Effector memory CD4-positive, alpha-beta T cell (primary cell): ENCODE measurements around the gene CUEDC1.

Experiments used
- DNase-seq, 3 donors: peaks; one replicate each; pipeline ENCODE4 v3.0.0-alpha.2; 2020
- H3K27ac ChIP-seq: 2 replicates; pipeline ENCODE4 v1.7.0; 2013; ENCODE audit warnings: mild to moderate bottlenecking, low read length, moderate library complexity; ENCODE audit not compliant: insufficient read depth, poor library complexity, severe bottlenecking
- H3K27me3 ChIP-seq: replicated peaks from 2 replicates; pipeline ENCODE4 v1.7.0; 2013; ENCODE audit warnings: mild to moderate bottlenecking, low read length; ENCODE audit not compliant: insufficient read depth, control insufficient read depth, poor library complexity, severe bottlenecking
- H3K36me3 ChIP-seq: 2 replicates; pipeline ENCODE4 v1.7.0; 2013; ENCODE audit warnings: mild to moderate bottlenecking, low read length, moderate library complexity; ENCODE audit not compliant: control insufficient read depth, insufficient read depth
- H3K4me1 ChIP-seq: 2 replicates; pipeline ENCODE4 v1.7.0; 2013; ENCODE audit warnings: low read length, mild to moderate bottlenecking; ENCODE audit not compliant: control insufficient read depth, insufficient read depth, poor library complexity, severe bottlenecking
- H3K4me3 ChIP-seq: 2 replicates; pipeline ENCODE4 v1.7.0; 2013; ENCODE audit warnings: low read length, low read depth, mild to moderate bottlenecking; ENCODE audit not compliant: insufficient read depth, poor library complexity, severe bottlenecking
- H3K9me3 ChIP-seq: 2 replicates; pipeline ENCODE4 v1.7.0; 2013; ENCODE audit warnings: mild to moderate bottlenecking, low read length, moderate library complexity; ENCODE audit not compliant: control insufficient read depth

The CUEDC1 gene

DNA sequence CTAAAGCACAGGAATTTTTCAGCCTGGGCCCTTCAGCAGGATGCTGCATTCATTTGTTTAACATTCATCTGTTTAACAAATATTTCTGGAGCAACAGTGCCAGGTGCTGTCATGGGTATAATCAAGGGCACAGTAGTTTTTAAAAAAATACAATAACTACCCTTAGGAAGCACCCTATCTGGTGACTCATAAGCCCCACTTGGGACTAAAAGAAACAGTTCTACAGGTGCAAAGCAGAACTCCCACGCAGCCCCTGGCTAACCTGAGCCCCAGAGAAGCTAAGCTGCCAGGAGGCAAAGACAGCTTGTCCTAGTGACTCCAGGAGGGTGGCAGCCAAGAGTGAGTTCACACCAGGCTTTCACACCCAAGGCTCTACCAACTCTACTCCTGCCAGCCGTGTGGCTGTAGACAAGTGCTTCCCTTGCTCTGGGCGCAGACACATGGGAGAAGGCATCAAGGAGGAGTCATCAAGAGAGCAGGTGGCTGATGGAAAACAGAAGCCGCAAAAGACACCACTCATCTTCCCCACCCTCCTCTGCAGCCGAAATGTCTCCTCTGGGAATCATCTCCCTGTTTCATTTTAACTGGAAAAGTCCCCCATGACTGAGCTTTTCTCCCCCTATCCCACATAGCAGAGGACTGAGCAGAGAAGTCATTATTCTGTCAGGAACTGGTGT is 14.4 kb downstream of the CUEDC1 start:
- Histone ChIP-seq H3K4me1 (no peaks in the 10 kb centered on the region), H3K9me3 (no peaks in the 10 kb centered on the region), H3K27ac (no peak overlapping the region), H3K27me3 (no peaks in the 10 kb centered on the region), H3K36me3 (no peaks in the 10 kb centered on the region), H3K4me3 (no peak overlapping the region)
- DNase-seq: no peak

DNA sequence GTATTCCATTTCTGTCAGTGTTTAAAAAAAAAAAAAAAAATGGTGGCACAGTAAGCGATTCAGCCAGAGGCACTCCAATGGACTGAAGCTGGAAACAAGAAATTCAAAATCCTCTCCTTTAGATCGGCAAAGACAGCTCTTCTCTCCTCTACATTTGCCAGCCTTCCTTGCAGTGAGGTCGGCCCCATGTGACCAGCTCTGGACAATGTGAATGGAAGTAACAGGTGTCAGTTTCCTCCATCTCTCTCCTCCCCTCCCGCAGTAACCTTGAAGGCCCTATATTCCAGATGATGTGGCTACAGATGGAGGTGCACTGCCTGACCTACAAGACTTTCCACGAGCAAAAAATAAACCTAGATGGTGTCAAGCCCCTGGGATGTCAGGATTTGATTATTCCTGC is 15.0 kb downstream of the CUEDC1 start:
- no peak overlapping the region for H3K4me3 ChIP-seq
- H3K27ac ChIP-seq: no peak overlapping the region
- DNase-seq: no peak
- H3K4me1 ChIP-seq: no peaks in the 10 kb centered on the region
- H3K36me3 ChIP-seq: no peaks in the 10 kb centered on the region
- H3K9me3 ChIP-seq: no peaks in the 10 kb centered on the region
- H3K27me3 ChIP-seq: no peaks in the 10 kb centered on the region

DNA sequence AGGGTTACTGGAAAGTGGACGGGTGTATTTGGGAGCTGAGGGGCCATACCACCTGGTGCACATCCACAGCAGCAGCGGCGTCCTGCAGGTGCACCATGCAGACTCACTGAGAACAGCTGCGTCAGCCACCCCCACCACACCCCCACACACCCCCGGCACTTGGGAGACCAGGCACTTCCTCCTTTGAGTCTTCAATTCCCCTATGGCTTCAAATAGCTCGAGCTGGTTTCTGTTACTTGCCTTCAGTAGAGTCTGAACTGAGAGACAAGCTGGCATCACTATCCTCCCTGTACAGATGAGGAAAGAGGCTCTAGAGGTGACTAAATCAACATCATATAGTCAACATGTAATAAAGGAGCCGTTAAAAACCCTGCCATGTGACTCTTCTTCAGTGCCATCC is 15.4 kb downstream of the CUEDC1 start:
- Histone ChIP-seq H3K27ac (no peak overlapping the region), H3K4me3 (no peak overlapping the region), H3K4me1 (no peaks in the 10 kb centered on the region), H3K36me3 (no peaks in the 10 kb centered on the region), H3K9me3 (no peaks in the 10 kb centered on the region), H3K27me3 (no peaks in the 10 kb centered on the region)
- DNase-seq: no peak

DNA sequence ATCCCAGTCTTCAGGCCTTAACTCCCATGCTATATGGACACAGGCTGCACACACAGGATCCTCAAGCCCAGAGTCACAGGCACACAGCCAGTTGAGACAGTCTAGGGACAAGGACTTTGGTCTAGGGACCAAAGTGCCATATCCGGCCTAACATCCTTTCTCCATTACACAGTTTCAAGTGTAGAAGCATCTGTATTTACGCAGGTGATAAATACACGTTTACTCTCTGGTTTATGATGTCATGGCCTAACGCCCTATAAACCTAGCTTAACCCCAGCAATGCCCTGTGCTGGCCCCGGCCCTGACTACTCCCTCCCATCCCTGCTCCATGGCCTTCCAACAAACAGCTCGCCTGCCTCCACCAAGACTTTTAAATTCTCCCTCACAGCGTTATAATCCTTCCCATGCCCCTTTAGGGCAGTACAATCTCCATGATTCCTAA is 17.1 kb downstream of the CUEDC1 start:
- no peaks in the 10 kb centered on the region for H3K9me3 ChIP-seq
- no peak overlapping the region for H3K4me3 ChIP-seq
- no peaks in the 10 kb centered on the region for H3K4me1 ChIP-seq
- no peaks in the 10 kb centered on the region for H3K27me3 ChIP-seq
- DNase-seq: no peak
- no peaks in the 10 kb centered on the region for H3K36me3 ChIP-seq
- no peak overlapping the region for H3K27ac ChIP-seq

DNA sequence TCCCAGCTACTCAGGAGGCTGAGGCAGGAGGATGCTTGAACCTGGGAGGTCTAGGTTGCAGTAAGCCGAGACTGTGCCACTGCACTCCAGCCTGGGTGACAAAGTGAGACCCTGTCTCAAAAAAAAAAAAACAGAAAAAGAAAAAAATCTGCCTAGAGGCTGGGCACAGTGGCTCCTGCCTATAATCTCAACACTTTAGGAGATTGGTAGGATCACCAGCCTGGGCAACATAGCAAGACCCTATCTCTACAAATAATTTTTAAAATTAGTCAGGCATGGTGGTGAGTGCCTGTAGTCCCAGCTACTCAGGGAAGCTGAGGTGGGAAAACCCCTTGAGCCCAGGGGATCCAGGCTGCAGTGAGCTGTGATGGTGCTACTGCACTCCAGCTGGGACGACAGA is 17.7 kb downstream of the CUEDC1 start:
- DNase-seq: no peak
- Histone ChIP-seq H3K4me3 (no peak overlapping the region), H3K4me1 (no peaks in the 10 kb centered on the region), H3K27me3 (no peaks in the 10 kb centered on the region), H3K36me3 (no peaks in the 10 kb centered on the region), H3K9me3 (no peaks in the 10 kb centered on the region), H3K27ac (no peak overlapping the region)

DNA sequence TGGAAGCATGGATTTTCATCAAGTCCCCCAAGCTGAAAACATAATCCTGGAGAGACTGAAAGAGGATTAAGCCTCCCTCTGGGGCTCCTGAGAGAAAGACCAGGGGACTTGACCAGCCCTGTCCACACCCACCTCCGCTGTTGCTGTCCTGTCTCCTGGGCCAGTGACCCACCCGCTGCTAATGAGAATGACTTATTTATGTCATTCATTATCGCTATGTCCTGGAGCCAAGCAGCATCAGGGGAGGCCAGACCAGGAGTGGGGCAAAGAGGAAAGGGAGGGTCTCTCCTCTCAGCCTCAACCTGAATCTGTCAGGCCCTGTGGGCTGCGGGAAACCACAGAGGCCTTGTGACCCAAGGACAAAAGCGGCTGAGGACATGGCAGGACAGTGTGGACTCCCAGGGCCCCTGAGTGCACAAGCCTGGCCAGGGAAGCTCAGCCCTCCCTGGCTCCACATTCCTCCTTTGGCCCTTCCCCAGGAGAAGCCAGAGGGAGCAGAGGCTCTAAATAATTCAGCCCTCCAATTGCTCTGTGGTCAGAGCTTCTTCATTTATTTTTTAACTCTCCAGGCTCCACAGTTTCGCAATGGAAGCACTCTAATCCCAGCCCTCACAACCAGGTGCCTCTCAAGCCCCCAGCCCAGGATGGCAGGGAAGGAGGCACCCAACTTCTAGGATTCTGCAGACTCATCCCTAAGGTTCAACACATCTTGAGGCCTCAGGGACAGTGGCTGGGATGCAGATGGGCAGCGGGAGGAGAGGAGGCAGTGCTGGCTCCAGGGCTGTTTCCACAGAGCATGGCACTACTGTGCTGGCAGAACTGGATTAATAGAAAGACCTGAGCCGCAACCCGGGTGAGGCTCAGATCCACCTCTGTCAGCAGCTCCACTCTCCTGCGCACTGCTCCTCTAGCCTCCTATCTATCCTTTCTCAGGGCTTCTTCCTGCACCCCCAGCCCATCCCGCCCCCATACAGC is 19.1 kb downstream of the CUEDC1 start:
- DNase-seq: no peak
- no peak overlapping the region for H3K27ac ChIP-seq

DNA sequence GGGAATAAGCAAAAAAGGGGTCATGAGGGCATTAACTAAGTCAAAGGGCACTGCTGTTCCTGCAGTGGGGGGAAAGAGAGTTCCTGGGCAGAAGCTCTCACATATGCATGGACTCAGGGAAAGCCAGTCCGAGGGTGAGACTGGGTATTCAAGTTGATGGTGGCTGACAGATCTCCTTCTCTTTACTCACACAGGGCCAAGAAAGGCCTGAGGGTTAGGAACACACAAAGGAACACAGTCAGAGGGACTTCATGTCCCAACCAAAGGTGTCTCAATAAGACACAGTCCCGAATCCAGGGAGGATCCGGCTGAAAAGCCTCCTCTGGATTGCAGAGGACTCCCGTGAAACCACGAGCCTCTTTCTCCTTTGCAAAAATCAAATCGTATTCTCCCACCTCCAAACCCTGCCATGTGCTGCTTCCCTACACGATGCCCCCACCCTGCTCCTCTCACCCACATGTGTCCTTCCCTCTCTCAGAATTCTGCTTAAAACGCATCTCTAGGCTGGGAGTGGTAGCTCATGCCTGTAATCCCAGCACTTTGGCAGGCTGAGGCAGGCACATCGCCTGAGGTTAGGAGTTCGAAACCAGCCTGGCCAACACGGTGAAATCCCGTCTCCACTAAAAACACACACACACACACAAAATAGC is 23.6 kb downstream of the CUEDC1 start:
- no peaks in the 10 kb centered on the region for H3K4me1 ChIP-seq
- DNase-seq: no peak
- H3K4me3 ChIP-seq: no peak overlapping the region
- H3K9me3 ChIP-seq: no peaks in the 10 kb centered on the region
- H3K27ac ChIP-seq: no peak overlapping the region
- H3K36me3 ChIP-seq: no peaks in the 10 kb centered on the region
- no peaks in the 10 kb centered on the region for H3K27me3 ChIP-seq

More for the DNA sequence above, 19.1 kb downstream of the CUEDC1 start:
- H3K4me1 ChIP-seq: no peaks in the 10 kb centered on the region
- H3K9me3 ChIP-seq: no peaks in the 10 kb centered on the region
- H3K4me3 ChIP-seq: no peak overlapping the region
- no peaks in the 10 kb centered on the region for H3K27me3 ChIP-seq
- H3K36me3 ChIP-seq: no peaks in the 10 kb centered on the region

DNA sequence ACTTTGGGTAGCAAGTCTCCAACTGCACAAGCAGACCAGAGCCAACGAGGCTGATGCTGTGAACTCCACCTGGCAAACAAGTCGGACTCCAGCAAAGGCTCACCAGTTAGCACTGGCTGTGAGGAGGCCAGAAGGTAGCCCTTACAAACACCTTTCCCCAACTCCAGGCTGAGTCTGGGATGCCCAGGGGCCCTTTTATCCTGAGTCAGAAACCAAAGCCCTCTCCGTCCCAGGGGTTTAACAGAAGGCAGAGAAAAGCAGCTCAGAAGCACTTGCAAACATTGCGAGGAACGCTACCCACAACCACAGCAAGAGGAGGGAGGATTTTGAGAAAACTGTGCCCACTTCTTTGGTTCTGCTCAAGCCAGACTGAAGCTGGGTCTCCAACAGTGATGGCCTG is 25.0 kb downstream of the CUEDC1 start:
- no peaks in the 10 kb centered on the region for H3K27me3 ChIP-seq

DNA sequence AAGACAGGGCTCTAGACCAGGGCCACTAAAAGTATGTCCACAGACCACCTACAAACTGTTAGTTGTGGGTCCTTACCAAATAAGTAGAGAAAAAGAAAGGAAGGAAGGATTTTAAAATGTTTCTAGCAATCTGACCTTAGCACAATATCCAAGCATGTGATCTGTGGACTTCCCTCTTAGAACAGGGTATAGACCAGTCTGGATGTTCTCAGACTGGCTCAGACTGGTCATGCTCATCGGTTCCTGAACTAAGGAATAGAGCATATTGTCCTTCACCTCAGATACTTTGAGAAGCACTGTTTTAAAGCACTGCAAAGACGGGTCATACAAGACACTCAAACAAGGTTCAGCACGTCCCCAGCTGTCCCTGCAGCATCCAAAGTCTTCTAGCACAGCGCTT is 25.8 kb downstream of the CUEDC1 start:
- no peak for DNase-seq
- Histone ChIP-seq H3K27me3 (no peaks in the 10 kb centered on the region), H3K4me3 (no peak overlapping the region), H3K9me3 (no peaks in the 10 kb centered on the region), H3K4me1 (no peaks in the 10 kb centered on the region), H3K36me3 (no peaks in the 10 kb centered on the region), H3K27ac (no peak overlapping the region)

More for the DNA sequence above, 25.0 kb downstream of the CUEDC1 start:
- Histone ChIP-seq H3K27ac (no peak overlapping the region), H3K36me3 (no peaks in the 10 kb centered on the region), H3K9me3 (no peaks in the 10 kb centered on the region), H3K4me3 (no peak overlapping the region), H3K4me1 (no peaks in the 10 kb centered on the region)
- no peak for DNase-seq

DNA sequence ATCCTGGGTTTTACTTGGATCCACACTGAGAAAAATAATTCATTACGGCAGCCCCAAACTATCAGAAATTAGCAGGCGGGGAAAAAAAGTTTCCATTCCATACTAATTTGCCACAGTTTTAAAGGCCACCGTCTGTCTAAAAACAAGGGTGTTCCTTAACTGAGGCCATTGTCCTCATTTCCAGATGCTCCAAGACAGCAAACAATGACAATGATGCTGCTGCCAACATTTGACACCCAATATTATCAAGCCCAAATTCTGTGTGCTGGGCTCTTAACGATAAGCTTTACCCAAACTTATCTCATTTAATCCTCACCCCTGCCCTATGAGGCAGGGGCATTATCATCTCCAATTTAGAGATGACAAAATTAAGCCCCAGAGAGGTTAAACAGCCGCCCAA is 26.3 kb downstream of the CUEDC1 start:
- Histone ChIP-seq H3K4me1 (no peaks in the 10 kb centered on the region), H3K27ac (no peak overlapping the region), H3K4me3 (no peak overlapping the region)

More for the DNA sequence above, 26.3 kb downstream of the CUEDC1 start:
- no peak for DNase-seq
- no peaks in the 10 kb centered on the region for H3K36me3 ChIP-seq
- H3K27me3 ChIP-seq: no peaks in the 10 kb centered on the region
- H3K9me3 ChIP-seq: no peaks in the 10 kb centered on the region
